GM23338 (cell line): Measurements from ENCODE around the gene TIMM21. TPM values are rescaled to one million over a fixed set of nuclear protein-coding genes. Genes with fewer than 3 reads are reported as not detected.

Source experiments
- ATAC-seq: fragments of 200-7000 bp; cut with Tn5 transposase; 3 replicates; pipeline ENCODE4 v1.9.1; 2020
- DNase-seq: peaks from one replicate; pipeline ENCODE4 v3.0.0-alpha.2; 2015; ENCODE audit warnings: low spot score
- H2AFZ ChIP-seq: fragments of 200-600 bp; sonication (generic); 2 replicates; pipeline ENCODE4 v1.8.0; 2016; ENCODE audit warnings: antibody characterized with exemption, mild to moderate bottlenecking, moderate library complexity
- H3F3A ChIP-seq: fragments of 200-600 bp; sonication (generic); replicated peaks from 2 replicates; pipeline ENCODE4 v1.8.0; 2017; ENCODE audit warnings: antibody characterized with exemption, mixed run types, low read depth
- H3K27ac ChIP-seq: fragments of 200-600 bp; sonication (generic); 2 replicates; pipeline ENCODE4 v1.6.1; 2016; ENCODE audit warnings: low read depth
- H3K27me3 ChIP-seq: fragments of 200-600 bp; sonication (generic); 2 replicates; pipeline ENCODE4 v1.8.0; 2016; ENCODE audit warnings: mild to moderate bottlenecking, mixed run types, moderate library complexity; ENCODE audit not compliant: insufficient read depth
- H3K36me3 ChIP-seq: fragments of 200-600 bp; sonication (generic); 2 replicates; pipeline ENCODE4 v1.8.0; 2016; ENCODE audit warnings: mild to moderate bottlenecking; ENCODE audit not compliant: insufficient read depth
- H3K4me1 ChIP-seq: fragments of 200-600 bp; sonication (generic); 2 replicates; pipeline ENCODE4 v1.8.0; 2016; ENCODE audit warnings: mild to moderate bottlenecking, moderate library complexity; ENCODE audit not compliant: insufficient read depth
- H3K4me2 ChIP-seq: fragments of 200-600 bp; sonication (generic); 2 replicates; pipeline ENCODE4 v1.7.1; 2017; ENCODE audit warnings: mixed run types
- H3K4me3 ChIP-seq: fragments of 200-600 bp; sonication (generic); 2 replicates; pipeline ENCODE4 v1.6.1; 2016; ENCODE audit warnings: mixed run types
- H3K79me2 ChIP-seq: fragments of 200-600 bp; sonication (generic); replicated peaks from 2 replicates; pipeline ENCODE4 v1.8.0; 2017; ENCODE audit warnings: mild to moderate bottlenecking; ENCODE audit not compliant: insufficient read depth
- H3K9me2 ChIP-seq: fragments of 200-600 bp; sonication (generic); 2 replicates; pipeline ENCODE4 v1.8.0; 2017; ENCODE audit not compliant: insufficient read depth
- H4K20me1 ChIP-seq: fragments of 200-600 bp; sonication (generic); replicated peaks from 2 replicates; pipeline ENCODE4 v1.8.0; 2017; ENCODE audit warnings: mild to moderate bottlenecking; ENCODE audit not compliant: insufficient read depth
- H3K27ac Mint-ChIP-seq: 2 replicates; pipeline ENCODE4 v1.8.0; 2020; ENCODE audit warnings: inconsistent platforms, mild to moderate bottlenecking, moderate library complexity, mixed read lengths
- H3K27me3 Mint-ChIP-seq: 3 replicates; pipeline ENCODE4 v1.8.0; 2022; ENCODE audit warnings: low read depth, mild to moderate bottlenecking, moderate library complexity, mixed read lengths, inconsistent platforms; ENCODE audit not compliant: insufficient read depth, poor library complexity
- H3K36me3 Mint-ChIP-seq: 3 replicates; pipeline ENCODE4 v1.8.0; 2021; ENCODE audit warnings: low read depth, mild to moderate bottlenecking, inconsistent platforms, moderate library complexity, mixed read lengths
- H3K4me1 Mint-ChIP-seq: 3 replicates; pipeline ENCODE4 v1.8.0; 2020; ENCODE audit warnings: mild to moderate bottlenecking, inconsistent platforms, mixed read lengths
- H3K4me3 Mint-ChIP-seq: 3 replicates; pipeline ENCODE4 v1.8.0; 2021; ENCODE audit warnings: moderate library complexity, mild to moderate bottlenecking, inconsistent platforms, mixed read lengths
- H3K9me3 Mint-ChIP-seq: 3 replicates; pipeline ENCODE4 v1.8.0; 2020; ENCODE audit warnings: moderate library complexity, mild to moderate bottlenecking, inconsistent platforms, mixed read lengths
- CTCF ChIP-seq, 2 experiments: fragments of 200-600 bp in 1 of 2; sonication (generic) in 1 of 2; conservative IDR thresholded peaks; 2 replicates each; pipeline versions ENCODE4 v1.5.1 to v1.6.1; 2016 to 2017; ENCODE audit warnings: antibody characterized with exemption in 2 of 2, low read depth in 2 of 2, mild to moderate bottlenecking in 2 of 2, moderate library complexity in 1 of 2
- EZH2 ChIP-seq: fragments of 200-600 bp; sonication (generic); IDR thresholded peaks from one replicate; pipeline ENCODE4 v1.8.0; 2017; ENCODE audit warnings: antibody characterized with exemption, mild to moderate bottlenecking, low read depth; ENCODE audit not compliant: unreplicated experiment
- EZH2phosphoT487 ChIP-seq: fragments of 200-600 bp; sonication (generic); IDR thresholded peaks from one replicate; pipeline ENCODE4 v1.8.1; 2018; ENCODE audit warnings: antibody characterized with exemption; ENCODE audit not compliant: unreplicated experiment
- REST ChIP-seq: IDR thresholded peaks from one replicate; pipeline ENCODE4 v1.6.1; 2018; ENCODE audit warnings: antibody characterized with exemption; ENCODE audit not compliant: unreplicated experiment
- ZNF331 ChIP-seq: fragments of 250-450 bp; sonication (Bioruptor Pico); IDR thresholded peaks from 2 replicates; pipeline ENCODE4 v1.5.0; 2020; ENCODE audit warnings: low read depth, mild to moderate bottlenecking, moderate library complexity
- polyA plus RNA-seq: library from polyadenylated mRNA; unstranded; fragments of >200 nt; fragmentation: Nextera tagmentation; extraction: Ambion mirVana; gene quantifications from 2 replicates; pipeline ENCODE4 v1.2.1, GENCODE V29; 2016
- total RNA-seq: library from RNA; depleted of rRNA; stranded (reverse); fragments of >200 nt; shearing (Covaris generic); gene quantifications from 2 replicates; pipeline ENCODE4 v1.2.3, GENCODE V29; 2014
- TF ChIP-seq, protein P1 (sequence below): IDR thresholded peaks from 2 replicates; pipeline ENCODE4 v1.6.1; 2016; ENCODE audit warnings: antibody characterized with exemption
- TF ChIP-seq, protein P2 (sequence below): fragments of 250-450 bp; sonication (Bioruptor Pico); IDR thresholded peaks from 2 replicates; pipeline ENCODE4 v1.5.0; 2020; ENCODE audit warnings: mild to moderate bottlenecking, moderate library complexity

The TIMM21 gene
- total and polyA plus RNA-seq, 2 experiments from 2014 or later = 49.2 to 97.6 TPM

GRCh38 chr18:74153793-74154192 lies 5.5 kb downstream of the TIMM21 start (continued):
- TF ChIP-seq REST (no peak), EZH2 (no peak), CTCF (conservative IDR thresholded peaks at IDR 0.05; ENCODE audit: low read depth in 2 of 2) (no peak), EZH2phosphoT487 (no peak), ZNF331 (CRISPR knock-in tag) (no peak)
- TF ChIP-seq, protein P1, sequence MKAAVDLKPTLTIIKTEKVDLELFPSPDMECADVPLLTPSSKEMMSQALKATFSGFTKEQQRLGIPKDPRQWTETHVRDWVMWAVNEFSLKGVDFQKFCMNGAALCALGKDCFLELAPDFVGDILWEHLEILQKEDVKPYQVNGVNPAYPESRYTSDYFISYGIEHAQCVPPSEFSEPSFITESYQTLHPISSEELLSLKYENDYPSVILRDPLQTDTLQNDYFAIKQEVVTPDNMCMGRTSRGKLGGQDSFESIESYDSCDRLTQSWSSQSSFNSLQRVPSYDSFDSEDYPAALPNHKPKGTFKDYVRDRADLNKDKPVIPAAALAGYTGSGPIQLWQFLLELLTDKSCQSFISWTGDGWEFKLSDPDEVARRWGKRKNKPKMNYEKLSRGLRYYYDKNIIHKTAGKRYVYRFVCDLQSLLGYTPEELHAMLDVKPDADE = no peak

DNA sequence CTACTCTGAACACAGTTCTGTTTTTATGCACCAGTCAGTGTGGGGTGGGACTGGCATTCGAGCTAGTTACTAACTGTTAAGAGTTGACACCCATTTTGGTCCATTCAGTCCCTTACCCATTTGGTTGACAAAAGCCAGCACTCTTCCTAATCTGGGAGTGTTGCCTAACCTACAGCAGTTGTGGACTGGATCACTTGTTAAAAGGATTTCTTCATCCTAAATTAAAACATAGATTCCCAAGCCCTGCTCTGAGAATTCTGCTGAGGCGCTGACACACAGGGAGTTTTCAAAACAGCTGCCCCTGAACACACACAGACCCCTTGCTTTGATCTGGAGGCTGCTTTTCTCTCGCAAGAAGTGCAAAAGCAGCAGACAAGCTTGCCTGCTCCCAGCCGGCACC lies 6.4 kb downstream of the TIMM21 start:
- Histone ChIP-seq H3K9me2 (no peaks in the 10 kb centered on the region), H3K4me1 (peaks cover 4% of the 10 kb centered on the region), H2AFZ (no peak overlapping the region), H3K4me3 (no peak overlapping the region), H3K36me3 (peaks cover 30% of the 10 kb centered on the region), H4K20me1 (peaks cover 13% of the 10 kb centered on the region), H3F3A (no peaks in the 10 kb centered on the region), H3K27me3 (no peaks in the 10 kb centered on the region), H3K79me2 (peaks cover 56% of the 10 kb centered on the region), H3K4me2 (no peak overlapping the region), H3K27ac (no peak overlapping the region; the same call in 1 of the 2 replicates)
- Mint-ChIP-seq H3K27me3 (peaks cover 7% of the 10 kb centered on the region), H3K27ac (no peak overlapping the region), H3K4me3 (no peak overlapping the region), H3K36me3 (peaks cover 50% of the 10 kb centered on the region), H3K4me1 (peaks cover 11% of the 10 kb centered on the region), H3K9me3 (no peaks in the 10 kb centered on the region)
- DNase-seq (no peak), ATAC-seq (no peak)
- TF ChIP-seq EZH2phosphoT487 = no peak
- no peak for TF ChIP-seq REST
- TF ChIP-seq, protein P2, sequence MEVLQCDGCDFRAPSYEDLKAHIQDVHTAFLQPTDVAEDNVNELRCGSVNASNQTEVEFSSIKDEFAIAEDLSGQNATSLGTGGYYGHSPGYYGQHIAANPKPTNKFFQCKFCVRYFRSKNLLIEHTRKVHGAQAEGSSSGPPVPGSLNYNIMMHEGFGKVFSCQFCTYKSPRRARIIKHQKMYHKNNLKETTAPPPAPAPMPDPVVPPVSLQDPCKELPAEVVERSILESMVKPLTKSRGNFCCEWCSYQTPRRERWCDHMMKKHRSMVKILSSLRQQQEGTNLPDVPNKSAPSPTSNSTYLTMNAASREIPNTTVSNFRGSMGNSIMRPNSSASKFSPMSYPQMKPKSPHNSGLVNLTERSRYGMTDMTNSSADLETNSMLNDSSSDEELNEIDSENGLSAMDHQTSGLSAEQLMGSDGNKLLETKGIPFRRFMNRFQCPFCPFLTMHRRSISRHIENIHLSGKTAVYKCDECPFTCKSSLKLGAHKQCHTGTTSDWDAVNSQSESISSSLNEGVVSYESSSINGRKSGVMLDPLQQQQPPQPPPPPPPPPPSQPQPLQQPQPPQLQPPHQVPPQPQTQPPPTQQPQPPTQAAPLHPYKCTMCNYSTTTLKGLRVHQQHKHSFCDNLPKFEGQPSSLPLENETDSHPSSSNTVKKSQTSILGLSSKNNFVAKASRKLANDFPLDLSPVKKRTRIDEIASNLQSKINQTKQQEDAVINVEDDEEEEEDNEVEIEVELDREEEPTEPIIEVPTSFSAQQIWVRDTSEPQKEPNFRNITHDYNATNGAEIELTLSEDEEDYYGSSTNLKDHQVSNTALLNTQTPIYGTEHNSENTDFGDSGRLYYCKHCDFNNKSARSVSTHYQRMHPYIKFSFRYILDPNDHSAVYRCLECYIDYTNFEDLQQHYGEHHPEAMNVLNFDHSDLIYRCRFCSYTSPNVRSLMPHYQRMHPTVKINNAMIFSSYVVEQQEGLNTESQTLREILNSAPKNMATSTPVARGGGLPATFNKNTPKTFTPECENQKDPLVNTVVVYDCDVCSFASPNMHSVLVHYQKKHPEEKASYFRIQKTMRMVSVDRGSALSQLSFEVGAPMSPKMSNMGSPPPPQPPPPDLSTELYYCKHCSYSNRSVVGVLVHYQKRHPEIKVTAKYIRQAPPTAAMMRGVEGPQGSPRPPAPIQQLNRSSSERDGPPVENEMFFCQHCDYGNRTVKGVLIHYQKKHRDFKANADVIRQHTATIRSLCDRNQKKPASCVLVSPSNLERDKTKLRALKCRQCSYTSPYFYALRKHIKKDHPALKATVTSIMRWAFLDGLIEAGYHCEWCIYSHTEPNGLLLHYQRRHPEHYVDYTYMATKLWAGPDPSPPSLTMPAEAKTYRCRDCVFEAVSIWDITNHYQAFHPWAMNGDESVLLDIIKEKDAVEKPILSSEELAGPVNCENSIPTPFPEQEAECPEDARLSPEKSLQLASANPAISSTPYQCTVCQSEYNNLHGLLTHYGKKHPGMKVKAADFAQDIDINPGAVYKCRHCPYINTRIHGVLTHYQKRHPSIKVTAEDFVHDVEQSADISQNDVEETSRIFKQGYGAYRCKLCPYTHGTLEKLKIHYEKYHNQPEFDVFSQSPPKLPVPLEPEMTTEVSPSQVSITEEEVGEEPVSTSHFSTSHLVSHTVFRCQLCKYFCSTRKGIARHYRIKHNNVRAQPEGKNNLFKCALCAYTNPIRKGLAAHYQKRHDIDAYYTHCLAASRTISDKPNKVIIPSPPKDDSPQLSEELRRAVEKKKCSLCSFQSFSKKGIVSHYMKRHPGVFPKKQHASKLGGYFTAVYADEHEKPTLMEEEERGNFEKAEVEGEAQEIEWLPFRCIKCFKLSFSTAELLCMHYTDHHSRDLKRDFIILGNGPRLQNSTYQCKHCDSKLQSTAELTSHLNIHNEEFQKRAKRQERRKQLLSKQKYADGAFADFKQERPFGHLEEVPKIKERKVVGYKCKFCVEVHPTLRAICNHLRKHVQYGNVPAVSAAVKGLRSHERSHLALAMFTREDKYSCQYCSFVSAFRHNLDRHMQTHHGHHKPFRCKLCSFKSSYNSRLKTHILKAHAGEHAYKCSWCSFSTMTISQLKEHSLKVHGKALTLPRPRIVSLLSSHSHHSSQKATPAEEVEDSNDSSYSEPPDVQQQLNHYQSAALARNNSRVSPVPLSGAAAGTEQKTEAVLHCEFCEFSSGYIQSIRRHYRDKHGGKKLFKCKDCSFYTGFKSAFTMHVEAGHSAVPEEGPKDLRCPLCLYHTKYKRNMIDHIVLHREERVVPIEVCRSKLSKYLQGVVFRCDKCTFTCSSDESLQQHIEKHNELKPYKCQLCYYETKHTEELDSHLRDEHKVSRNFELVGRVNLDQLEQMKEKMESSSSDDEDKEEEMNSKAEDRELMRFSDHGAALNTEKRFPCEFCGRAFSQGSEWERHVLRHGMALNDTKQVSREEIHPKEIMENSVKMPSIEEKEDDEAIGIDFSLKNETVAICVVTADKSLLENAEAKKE = no peak
